ENCODE data around the gene CAMK1D. TPM values are rescaled to one million over a fixed set of nuclear protein-coding genes. Genes with fewer than 3 reads are reported as not detected.

The CAMK1D gene
- total and polyA plus RNA-seq, 9 donors = 1.9 to 7.4 (median 3.9) TPM

DNA sequence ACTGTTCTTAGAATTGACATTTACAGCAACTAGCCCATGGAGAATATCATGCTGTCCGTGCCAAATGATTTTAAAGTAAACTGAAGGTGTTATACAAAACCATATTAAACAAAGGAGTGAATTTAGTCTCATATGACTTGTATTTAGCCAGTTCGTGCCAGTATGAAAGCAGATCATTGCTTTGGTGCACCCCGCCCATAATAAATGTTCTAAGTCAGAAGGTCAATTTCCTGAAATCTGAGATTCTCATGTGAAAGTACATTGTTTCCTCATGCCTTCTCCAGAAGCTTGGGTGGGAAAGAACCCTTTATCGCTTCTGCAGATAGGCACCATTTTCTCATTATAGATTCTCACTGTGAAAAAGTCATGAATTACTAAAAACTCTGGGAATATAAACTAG is 106.4 kb downstream of the CAMK1D start:
- Histone ChIP-seq H3K4me3 (ENCODE audit: low read length) (no peak overlapping the region), H3K9me3 (replicated peaks; ENCODE audit: control insufficient read depth, low read depth, low read length) (no peaks in the 10 kb centered on the region), H3K27me3 (ENCODE audit: control insufficient read depth, insufficient read depth, low read length) (no peaks in the 10 kb centered on the region), H3K36me3 (ENCODE audit: control insufficient read depth, insufficient read depth, low read length) (no peaks in the 10 kb centered on the region), H3K27ac (ENCODE audit: low read length) (no peak overlapping the region), H3K4me1 (ENCODE audit: control insufficient read depth, insufficient read depth, low read length) (no peaks in the 10 kb centered on the region)
- WGBS (ENCODE audit: insufficient coverage) = 31% methylated on average over 2 of the region's 4 CpGs
- DNase-seq = peak; percentile 34

DNA sequence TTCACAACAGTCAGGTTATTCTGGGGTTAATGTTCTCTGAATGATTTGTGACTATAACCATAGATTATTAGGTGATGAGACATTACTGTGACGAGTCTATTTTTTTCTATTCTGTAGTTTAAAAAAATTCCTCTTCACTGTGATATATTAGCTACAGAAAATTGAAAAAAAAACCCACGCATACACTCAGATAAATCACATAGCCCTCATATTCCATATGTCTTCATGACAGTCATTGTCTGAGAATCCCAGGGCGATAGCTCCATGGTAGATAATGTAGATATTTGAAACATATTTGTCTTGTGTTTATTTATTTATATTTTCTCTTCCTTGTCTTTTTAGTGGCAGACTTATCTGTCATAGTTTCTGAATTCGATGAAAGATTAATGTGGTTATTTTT is 110.0 kb downstream of the CAMK1D start:
- WGBS (ENCODE audit: insufficient coverage) = no CpG with 5 or more reads among the region's 4 CpGs
- Histone ChIP-seq H3K27me3 (ENCODE audit: control insufficient read depth, insufficient read depth, low read length) (no peaks in the 10 kb centered on the region), H3K9me3 (replicated peaks; ENCODE audit: control insufficient read depth, low read depth, low read length) (no peaks in the 10 kb centered on the region), H3K27ac (ENCODE audit: low read length) (no peak overlapping the region), H3K36me3 (ENCODE audit: control insufficient read depth, insufficient read depth, low read length) (no peaks in the 10 kb centered on the region), H3K4me3 (ENCODE audit: low read length) (no peak overlapping the region), H3K4me1 (ENCODE audit: control insufficient read depth, insufficient read depth, low read length) (no peaks in the 10 kb centered on the region)
- DNase-seq = no peak

DNA sequence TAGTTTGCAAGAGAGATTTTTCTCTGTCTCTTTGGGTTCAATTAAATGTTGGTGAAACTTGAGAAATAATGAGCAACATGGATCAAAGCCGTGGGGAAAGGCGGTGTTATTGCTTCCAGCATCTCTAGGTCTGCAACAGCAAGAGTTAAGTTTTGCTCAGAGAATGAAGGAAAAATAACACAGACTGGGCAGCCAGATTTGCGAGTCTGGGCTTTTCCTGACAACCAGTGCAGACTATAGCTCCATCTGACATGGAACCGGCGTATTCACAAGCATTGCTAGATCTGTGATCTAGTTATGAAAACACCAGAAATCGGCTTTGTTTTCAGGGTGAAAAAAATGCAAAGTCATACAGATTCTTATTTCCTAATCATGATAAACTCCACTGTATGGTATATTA is 110.4 kb downstream of the CAMK1D start:
- Histone ChIP-seq H3K9me3 (replicated peaks; ENCODE audit: control insufficient read depth, low read depth, low read length) (no peaks in the 10 kb centered on the region), H3K4me3 (ENCODE audit: low read length) (no peak overlapping the region), H3K27me3 (ENCODE audit: control insufficient read depth, insufficient read depth, low read length) (no peaks in the 10 kb centered on the region), H3K27ac (ENCODE audit: low read length) (no peak overlapping the region), H3K4me1 (ENCODE audit: control insufficient read depth, insufficient read depth, low read length) (no peaks in the 10 kb centered on the region), H3K36me3 (ENCODE audit: control insufficient read depth, insufficient read depth, low read length) (no peaks in the 10 kb centered on the region)
- WGBS (ENCODE audit: insufficient coverage) = 24% methylated on average over 3 of the region's 6 CpGs
- DNase-seq = no peak

- peaks cover 3% of the 10 kb centered on the region for H3K4me1 ChIP-seq (ENCODE audit: control insufficient read depth, insufficient read depth, low read length)
- no peaks in the 10 kb centered on the region for H3K27me3 ChIP-seq (ENCODE audit: control insufficient read depth, insufficient read depth, low read length)
- no peak overlapping the region for H3K4me3 ChIP-seq (ENCODE audit: low read length)
- H3K36me3 ChIP-seq (ENCODE audit: control insufficient read depth, insufficient read depth, low read length) = no peaks in the 10 kb centered on the region
- H3K9me3 ChIP-seq (replicated peaks; ENCODE audit: control insufficient read depth, low read depth, low read length) = no peaks in the 10 kb centered on the region
- WGBS (ENCODE audit: insufficient coverage) = no CpG with 5 or more reads among the region's 5 CpGs
- no peak overlapping the region for H3K27ac ChIP-seq (ENCODE audit: low read length)
- DNase-seq = no peak
Observed at GRCh38 chr10:12463459-12463838, 114.1 kb downstream of the CAMK1D start.

DNA sequence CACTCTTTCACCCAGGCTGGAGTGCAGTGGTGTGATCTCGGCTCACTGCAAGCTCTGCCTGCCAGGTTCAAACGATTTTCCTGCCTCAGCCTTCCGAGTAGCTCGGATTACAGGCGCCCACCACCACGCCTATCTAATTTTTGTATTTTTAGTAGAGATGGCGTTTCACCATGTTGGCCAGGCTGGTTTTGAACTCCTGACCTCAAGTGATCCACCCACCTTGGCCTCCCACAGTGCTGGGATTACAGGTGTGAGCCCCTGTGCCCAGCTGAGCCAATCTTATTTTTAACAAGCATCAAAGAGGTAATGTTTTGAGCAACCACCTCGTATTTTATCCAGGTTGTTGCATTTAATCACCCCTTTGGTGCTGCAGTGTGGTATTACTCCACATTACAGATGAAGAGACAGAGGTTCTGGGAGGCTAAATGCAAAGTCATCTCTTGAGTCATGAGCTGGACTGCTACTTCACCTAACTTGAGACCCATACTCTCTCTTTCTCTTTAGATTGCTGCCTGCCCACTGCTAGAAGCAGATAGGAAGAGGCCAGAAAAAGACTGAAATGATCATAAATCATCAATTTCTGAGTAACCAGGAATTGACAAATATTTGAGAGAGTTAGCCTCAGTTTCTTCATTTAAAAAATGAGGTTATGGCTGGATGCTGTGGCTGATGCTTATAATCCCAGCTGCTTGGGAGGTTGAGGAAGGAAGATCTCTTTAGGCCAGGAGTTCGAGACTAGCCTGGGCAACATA is 116.2 kb downstream of the CAMK1D start:
- no peaks in the 10 kb centered on the region for H3K27me3 ChIP-seq (ENCODE audit: control insufficient read depth, insufficient read depth, low read length)
- DNase-seq = no peak
- H3K4me3 ChIP-seq (ENCODE audit: low read length) = no peak overlapping the region
- 42% methylated on average over 2 of the region's 9 CpGs for WGBS (ENCODE audit: insufficient coverage)
- no peak overlapping the region for H3K27ac ChIP-seq (ENCODE audit: low read length)
- H3K36me3 ChIP-seq (ENCODE audit: control insufficient read depth, insufficient read depth, low read length) = no peaks in the 10 kb centered on the region
- H3K4me1 ChIP-seq (ENCODE audit: control insufficient read depth, insufficient read depth, low read length) = peaks cover 3% of the 10 kb centered on the region
- H3K9me3 ChIP-seq (replicated peaks; ENCODE audit: control insufficient read depth, low read depth, low read length) = no peaks in the 10 kb centered on the region

DNA sequence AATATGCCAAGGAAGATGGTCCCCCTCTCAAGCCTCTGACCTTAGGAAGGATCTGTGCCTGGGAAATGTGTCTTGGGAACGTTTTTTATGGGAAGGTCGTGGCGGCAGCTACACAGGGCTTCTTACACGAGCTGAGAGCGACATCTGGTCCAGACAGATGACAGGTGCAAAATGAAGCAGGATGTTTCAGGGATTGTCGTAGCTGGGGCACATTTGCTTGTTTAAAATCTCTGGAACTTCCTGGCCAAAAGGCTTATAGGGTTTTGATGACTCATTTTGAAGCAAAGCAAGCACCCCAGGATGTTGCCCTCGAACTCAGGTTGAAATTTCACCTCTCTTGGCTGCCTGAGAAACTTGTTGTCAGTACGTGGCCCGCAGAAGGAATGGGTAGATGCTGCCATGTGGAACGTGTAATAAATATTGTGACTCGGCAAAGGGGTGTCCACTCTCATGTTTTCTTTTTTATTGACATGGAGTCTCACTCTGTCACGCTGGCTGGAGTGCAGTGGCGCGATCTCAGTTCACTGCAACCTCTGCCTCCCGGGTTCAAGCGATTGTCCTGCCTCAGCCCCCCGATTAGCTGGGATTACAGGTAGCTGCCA is 117.5 kb downstream of the CAMK1D start:
- H3K36me3 ChIP-seq (ENCODE audit: control insufficient read depth, insufficient read depth, low read length) = no peaks in the 10 kb centered on the region
- DNase-seq = peak; percentile 53
- peaks cover 3% of the 10 kb centered on the region for H3K4me1 ChIP-seq (ENCODE audit: control insufficient read depth, insufficient read depth, low read length)
- WGBS (ENCODE audit: insufficient coverage) = 51% methylated on average over 14 of the region's 17 CpGs
- no peaks in the 10 kb centered on the region for H3K9me3 ChIP-seq (replicated peaks; ENCODE audit: control insufficient read depth, low read depth, low read length)
- H3K4me3 ChIP-seq (ENCODE audit: low read length) = no peak overlapping the region
- no peaks in the 10 kb centered on the region for H3K27me3 ChIP-seq (ENCODE audit: control insufficient read depth, insufficient read depth, low read length)
- H3K27ac ChIP-seq (ENCODE audit: low read length) = peak overlapping the region; percentile 10

- H3K36me3 ChIP-seq (ENCODE audit: control insufficient read depth, insufficient read depth, low read length) = no peaks in the 10 kb centered on the region
- peaks cover 5% of the 10 kb centered on the region for H3K4me1 ChIP-seq (ENCODE audit: control insufficient read depth, insufficient read depth, low read length)
- no peaks in the 10 kb centered on the region for H3K9me3 ChIP-seq (replicated peaks; ENCODE audit: control insufficient read depth, low read depth, low read length)
- H3K27me3 ChIP-seq (ENCODE audit: control insufficient read depth, insufficient read depth, low read length) = no peaks in the 10 kb centered on the region
- H3K4me3 ChIP-seq (ENCODE audit: low read length) = no peak overlapping the region
- no peak for DNase-seq
- WGBS (ENCODE audit: insufficient coverage) = 61% methylated on average over 3 of the region's 5 CpGs
- no peak overlapping the region for H3K27ac ChIP-seq (ENCODE audit: low read length)
Observed at GRCh38 chr10:12469345-12469744, 120.0 kb downstream of the CAMK1D start.

GRCh38 chr10:12470719-12471118 is 121.4 kb downstream of the CAMK1D start:
- H3K9me3 ChIP-seq (replicated peaks; ENCODE audit: control insufficient read depth, low read depth, low read length) = no peaks in the 10 kb centered on the region
- no peak for DNase-seq

GRCh38 chr10:12471135-12471534 is 121.8 kb downstream of the CAMK1D start:
- DNase-seq = no peak
- Histone ChIP-seq H3K27ac (ENCODE audit: low read length) (no peak overlapping the region), H3K27me3 (ENCODE audit: control insufficient read depth, insufficient read depth, low read length) (no peaks in the 10 kb centered on the region), H3K9me3 (replicated peaks; ENCODE audit: control insufficient read depth, low read depth, low read length) (no peaks in the 10 kb centered on the region), H3K4me1 (ENCODE audit: control insufficient read depth, insufficient read depth, low read length) (peaks cover 5% of the 10 kb centered on the region), H3K4me3 (ENCODE audit: low read length) (no peak overlapping the region), H3K36me3 (ENCODE audit: control insufficient read depth, insufficient read depth, low read length) (no peaks in the 10 kb centered on the region)
- 93% methylated on average over 4 of the region's 5 CpGs for WGBS (ENCODE audit: insufficient coverage)

More at GRCh38 chr10:12470719-12471118, 121.4 kb downstream of the CAMK1D start:
- no peak overlapping the region for H3K27ac ChIP-seq (ENCODE audit: low read length)
- 89% methylated on average over 9 of the region's 10 CpGs for WGBS (ENCODE audit: insufficient coverage)
- peaks cover 5% of the 10 kb centered on the region for H3K4me1 ChIP-seq (ENCODE audit: control insufficient read depth, insufficient read depth, low read length)
- no peaks in the 10 kb centered on the region for H3K27me3 ChIP-seq (ENCODE audit: control insufficient read depth, insufficient read depth, low read length)
- H3K4me3 ChIP-seq (ENCODE audit: low read length) = no peak overlapping the region
- H3K36me3 ChIP-seq (ENCODE audit: control insufficient read depth, insufficient read depth, low read length) = no peaks in the 10 kb centered on the region

- H3K4me1 ChIP-seq (ENCODE audit: control insufficient read depth, insufficient read depth, low read length) = peaks cover 2% of the 10 kb centered on the region
- H3K36me3 ChIP-seq (ENCODE audit: control insufficient read depth, insufficient read depth, low read length) = no peaks in the 10 kb centered on the region
- WGBS (ENCODE audit: insufficient coverage) = 83% methylated on average over 3 of the region's 6 CpGs
- H3K27ac ChIP-seq (ENCODE audit: low read length) = no peak overlapping the region
- H3K4me3 ChIP-seq (ENCODE audit: low read length) = no peak overlapping the region
- no peak for DNase-seq
- H3K27me3 ChIP-seq (ENCODE audit: control insufficient read depth, insufficient read depth, low read length) = no peaks in the 10 kb centered on the region
- H3K9me3 ChIP-seq (replicated peaks; ENCODE audit: control insufficient read depth, low read depth, low read length) = no peaks in the 10 kb centered on the region
Observed at GRCh38 chr10:12473491-12473890, 124.1 kb downstream of the CAMK1D start.
